DND-41 (cell line): ENCODE measurements around the gene RAB41.

ENCODE experiments used
- EZH2 ChIP-seq: IDR thresholded peaks from 3 replicates; pipeline ENCODE4 v1.6.1; 2012; ENCODE audit warnings: borderline replicate concordance, low read depth, mild to moderate bottlenecking, moderate library complexity, low read length, inconsistent platforms; ENCODE audit not compliant: severe bottlenecking
- TF ChIP-seq, protein P1 (sequence below): IDR thresholded peaks from 2 replicates; pipeline ENCODE4 v1.5.1; 2012; ENCODE audit warnings: borderline replicate concordance, low read length, moderate library complexity, mild to moderate bottlenecking; ENCODE audit not compliant: poor library complexity, severe bottlenecking; ENCODE audit errors: extremely low read depth

- TF ChIP-seq, protein P1, sequence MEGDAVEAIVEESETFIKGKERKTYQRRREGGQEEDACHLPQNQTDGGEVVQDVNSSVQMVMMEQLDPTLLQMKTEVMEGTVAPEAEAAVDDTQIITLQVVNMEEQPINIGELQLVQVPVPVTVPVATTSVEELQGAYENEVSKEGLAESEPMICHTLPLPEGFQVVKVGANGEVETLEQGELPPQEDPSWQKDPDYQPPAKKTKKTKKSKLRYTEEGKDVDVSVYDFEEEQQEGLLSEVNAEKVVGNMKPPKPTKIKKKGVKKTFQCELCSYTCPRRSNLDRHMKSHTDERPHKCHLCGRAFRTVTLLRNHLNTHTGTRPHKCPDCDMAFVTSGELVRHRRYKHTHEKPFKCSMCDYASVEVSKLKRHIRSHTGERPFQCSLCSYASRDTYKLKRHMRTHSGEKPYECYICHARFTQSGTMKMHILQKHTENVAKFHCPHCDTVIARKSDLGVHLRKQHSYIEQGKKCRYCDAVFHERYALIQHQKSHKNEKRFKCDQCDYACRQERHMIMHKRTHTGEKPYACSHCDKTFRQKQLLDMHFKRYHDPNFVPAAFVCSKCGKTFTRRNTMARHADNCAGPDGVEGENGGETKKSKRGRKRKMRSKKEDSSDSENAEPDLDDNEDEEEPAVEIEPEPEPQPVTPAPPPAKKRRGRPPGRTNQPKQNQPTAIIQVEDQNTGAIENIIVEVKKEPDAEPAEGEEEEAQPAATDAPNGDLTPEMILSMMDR = no peak
- TF ChIP-seq EZH2 = no peak
These were observed 41.2 kb upstream of the RAB41 start for GRCh38 chrX:70240751-70241150.
